ENCODE results near the gene CEP76.

Gene CEP76

DNA sequence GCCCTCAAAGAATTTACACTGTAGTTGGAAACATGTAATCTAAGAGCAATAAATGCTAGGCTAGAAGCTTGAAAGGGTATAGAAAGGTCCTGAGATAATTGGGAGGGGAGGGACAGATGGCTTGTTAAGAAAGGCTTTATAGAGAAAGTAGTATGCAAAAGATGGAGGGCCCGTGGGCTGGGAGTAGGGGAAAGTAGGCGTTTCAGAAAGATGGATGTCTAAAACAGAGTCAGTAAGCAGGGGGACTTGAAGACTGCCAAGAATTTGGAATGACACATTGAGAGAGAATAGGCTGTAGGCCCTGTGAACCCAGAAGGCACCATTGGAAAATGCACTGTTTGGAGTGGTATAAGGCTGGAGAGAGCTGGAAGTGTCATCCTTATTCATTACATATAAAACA lies 1.1 kb upstream of the CEP76 start:
- TF ChIP-seq TAF1 (IDR thresholded peaks at IDR 0.05; ENCODE audit: borderline replicate concordance, insufficient read depth, low read length) = no peak
- no peak for TF ChIP-seq SIN3A (IDR thresholded peaks at IDR 0.05; ENCODE audit: borderline replicate concordance, insufficient read depth, low read length)

DNA sequence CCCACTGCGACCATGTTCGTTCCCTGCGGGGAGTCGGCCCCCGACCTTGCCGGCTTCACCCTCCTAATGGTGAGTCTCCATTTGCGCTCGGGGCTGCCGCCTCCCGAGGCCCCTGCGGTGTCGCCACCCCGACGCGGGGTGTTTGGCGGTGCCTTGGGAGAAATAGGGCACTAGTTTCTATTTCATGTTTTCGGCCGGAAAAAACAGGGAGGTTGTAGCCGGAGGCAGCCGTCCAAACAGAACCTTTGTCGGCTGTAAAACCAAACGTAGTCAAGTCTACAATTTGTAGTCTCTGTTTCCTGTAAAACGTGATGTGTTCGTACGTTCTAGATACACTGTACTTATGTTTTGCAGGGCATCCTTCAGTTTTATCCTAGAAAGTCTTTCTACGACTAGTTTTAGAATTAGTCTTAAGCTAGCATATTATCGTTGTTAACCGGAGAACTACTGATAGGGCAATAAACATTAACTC lies 609 bp upstream of the CEP76 start:
- TF ChIP-seq SIN3A (IDR thresholded peaks at IDR 0.05; ENCODE audit: borderline replicate concordance, insufficient read depth, low read length) = no peak
- no peak for TF ChIP-seq FOXP2 (optimal IDR thresholded peaks at IDR 0.05; ENCODE audit: borderline replicate concordance, extremely low read depth, extremely low read length, insufficient read depth)
- TF ChIP-seq POLR2AphosphoS5 (IDR thresholded peaks at IDR 0.05; ENCODE audit: low read depth, low read length) = no peak
- TF ChIP-seq, protein P1, sequence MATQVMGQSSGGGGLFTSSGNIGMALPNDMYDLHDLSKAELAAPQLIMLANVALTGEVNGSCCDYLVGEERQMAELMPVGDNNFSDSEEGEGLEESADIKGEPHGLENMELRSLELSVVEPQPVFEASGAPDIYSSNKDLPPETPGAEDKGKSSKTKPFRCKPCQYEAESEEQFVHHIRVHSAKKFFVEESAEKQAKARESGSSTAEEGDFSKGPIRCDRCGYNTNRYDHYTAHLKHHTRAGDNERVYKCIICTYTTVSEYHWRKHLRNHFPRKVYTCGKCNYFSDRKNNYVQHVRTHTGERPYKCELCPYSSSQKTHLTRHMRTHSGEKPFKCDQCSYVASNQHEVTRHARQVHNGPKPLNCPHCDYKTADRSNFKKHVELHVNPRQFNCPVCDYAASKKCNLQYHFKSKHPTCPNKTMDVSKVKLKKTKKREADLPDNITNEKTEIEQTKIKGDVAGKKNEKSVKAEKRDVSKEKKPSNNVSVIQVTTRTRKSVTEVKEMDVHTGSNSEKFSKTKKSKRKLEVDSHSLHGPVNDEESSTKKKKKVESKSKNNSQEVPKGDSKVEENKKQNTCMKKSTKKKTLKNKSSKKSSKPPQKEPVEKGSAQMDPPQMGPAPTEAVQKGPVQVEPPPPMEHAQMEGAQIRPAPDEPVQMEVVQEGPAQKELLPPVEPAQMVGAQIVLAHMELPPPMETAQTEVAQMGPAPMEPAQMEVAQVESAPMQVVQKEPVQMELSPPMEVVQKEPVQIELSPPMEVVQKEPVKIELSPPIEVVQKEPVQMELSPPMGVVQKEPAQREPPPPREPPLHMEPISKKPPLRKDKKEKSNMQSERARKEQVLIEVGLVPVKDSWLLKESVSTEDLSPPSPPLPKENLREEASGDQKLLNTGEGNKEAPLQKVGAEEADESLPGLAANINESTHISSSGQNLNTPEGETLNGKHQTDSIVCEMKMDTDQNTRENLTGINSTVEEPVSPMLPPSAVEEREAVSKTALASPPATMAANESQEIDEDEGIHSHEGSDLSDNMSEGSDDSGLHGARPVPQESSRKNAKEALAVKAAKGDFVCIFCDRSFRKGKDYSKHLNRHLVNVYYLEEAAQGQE (IDR thresholded peaks at IDR 0.05; ENCODE audit: insufficient read depth in 1 of 2, low read depth in 2 of 2, low read length in 2 of 2) = no peak
- TF ChIP-seq TAF1 (IDR thresholded peaks at IDR 0.05; ENCODE audit: borderline replicate concordance, insufficient read depth, low read length) = no peak

DNA sequence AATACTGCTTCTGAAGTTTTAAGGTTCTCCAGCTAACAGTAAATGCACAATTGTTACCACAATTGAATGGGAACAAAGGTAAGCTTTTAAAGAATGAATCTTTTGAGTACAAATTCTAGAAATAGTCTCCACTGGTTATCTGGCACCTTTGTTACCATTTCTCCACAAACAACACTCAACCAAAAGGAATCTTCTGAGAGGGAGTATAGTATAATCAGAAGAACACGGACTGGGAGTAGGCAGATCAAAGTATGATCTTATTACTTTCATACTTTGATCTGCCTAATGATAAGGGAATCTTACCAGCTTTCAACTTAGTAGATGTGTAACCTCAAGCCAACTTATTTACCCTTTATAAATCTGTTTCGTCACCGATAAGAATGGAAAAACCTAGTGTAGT lies 1.4 kb downstream of the CEP76 start:
- TF ChIP-seq FOXP2 (optimal IDR thresholded peaks at IDR 0.05; ENCODE audit: borderline replicate concordance, extremely low read depth, extremely low read length, insufficient read depth) (no peak), TAF1 (IDR thresholded peaks at IDR 0.05; ENCODE audit: borderline replicate concordance, insufficient read depth, low read length) (no peak), SIN3A (IDR thresholded peaks at IDR 0.05; ENCODE audit: borderline replicate concordance, insufficient read depth, low read length) (no peak), POLR2AphosphoS5 (IDR thresholded peaks at IDR 0.05; ENCODE audit: low read depth, low read length) (no peak)
- TF ChIP-seq, protein P1 (IDR thresholded peaks at IDR 0.05; ENCODE audit: insufficient read depth in 1 of 2, low read depth in 2 of 2, low read length in 2 of 2) = no peak

DNA sequence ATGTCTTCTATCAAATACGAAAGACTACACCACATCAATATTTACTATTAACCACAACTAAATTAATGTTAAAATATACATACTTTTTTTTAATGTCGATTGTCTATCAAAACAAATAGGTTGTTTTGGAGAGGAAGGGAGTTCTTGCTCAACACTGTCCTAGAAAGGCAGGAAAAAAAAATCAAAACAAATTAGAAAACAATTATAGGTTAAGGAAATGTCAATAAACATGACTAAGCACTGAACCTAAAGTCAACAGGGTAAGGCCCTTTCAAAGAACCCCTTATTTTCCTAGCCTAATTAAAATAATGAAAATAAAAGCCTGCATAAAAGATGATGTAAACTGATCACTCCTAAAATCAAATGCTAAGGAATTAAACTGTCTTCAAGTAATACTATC lies 2.8 kb downstream of the CEP76 start:
- TF ChIP-seq, protein P1 (IDR thresholded peaks at IDR 0.05; ENCODE audit: insufficient read depth in 1 of 2, low read depth in 2 of 2, low read length in 2 of 2) = no peak
- TF ChIP-seq POLR2AphosphoS5 (IDR thresholded peaks at IDR 0.05; ENCODE audit: low read depth, low read length) (no peak), SIN3A (IDR thresholded peaks at IDR 0.05; ENCODE audit: borderline replicate concordance, insufficient read depth, low read length) (no peak), TAF1 (IDR thresholded peaks at IDR 0.05; ENCODE audit: borderline replicate concordance, insufficient read depth, low read length) (no peak), FOXP2 (optimal IDR thresholded peaks at IDR 0.05; ENCODE audit: borderline replicate concordance, extremely low read depth, extremely low read length, insufficient read depth) (no peak)

DNA sequence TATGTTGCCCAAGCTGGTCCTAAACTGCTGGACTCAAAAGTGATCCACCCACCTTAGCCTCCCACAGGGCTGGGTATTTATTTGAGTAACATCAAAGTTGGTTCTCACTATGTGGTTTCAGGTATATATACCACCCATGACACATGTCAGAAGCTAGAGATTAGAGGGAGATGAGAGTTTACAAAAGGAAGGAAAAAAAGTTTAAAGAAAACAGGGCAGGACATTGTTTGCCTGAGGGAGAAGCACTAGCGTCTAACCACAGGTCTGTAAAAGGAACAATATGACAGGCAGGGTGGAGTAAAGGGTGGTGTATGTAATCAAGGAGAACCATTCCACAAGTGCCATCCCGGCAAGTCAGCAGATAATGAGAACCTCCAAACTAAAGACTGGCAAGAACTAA lies 8.5 kb downstream of the CEP76 start:
- TF ChIP-seq FOXP2 (optimal IDR thresholded peaks at IDR 0.05; ENCODE audit: borderline replicate concordance, extremely low read depth, extremely low read length, insufficient read depth) (no peak), TAF1 (IDR thresholded peaks at IDR 0.05; ENCODE audit: borderline replicate concordance, insufficient read depth, low read length) (no peak), SIN3A (IDR thresholded peaks at IDR 0.05; ENCODE audit: borderline replicate concordance, insufficient read depth, low read length) (no peak), POLR2AphosphoS5 (IDR thresholded peaks at IDR 0.05; ENCODE audit: low read depth, low read length) (no peak)
- TF ChIP-seq, protein P1 (IDR thresholded peaks at IDR 0.05; ENCODE audit: insufficient read depth in 1 of 2, low read depth in 2 of 2, low read length in 2 of 2) = no peak
